ENCODE measurements around the gene TTN.

GRCh38 chr2:178810422-178810821 lies 3.2 kb upstream of the TTN start:
- TF ChIP-seq CTCF (IDR thresholded peaks at IDR 0.05) (no peak), POLR2A (IDR thresholded peaks at IDR 0.05) (no peak)

Data from esophagus squamous epithelium (tissue), 4 donors.